Myocyte (in vitro differentiated cells): ENCODE measurements around the gene RARRES1. TPM values are rescaled to one million over a fixed set of nuclear protein-coding genes. Genes with fewer than 3 reads are reported as not detected.

ENCODE experiments used
- DNase-seq: peaks from one replicate; pipeline ENCODE4 v3.0.0-alpha.2; 2012; ENCODE audit warnings: low read depth
- total RNA-seq: library from RNA; depleted of rRNA; stranded (reverse); fragments of >200 nt; gene quantifications from 2 replicates; pipeline ENCODE4 v1.2.3, GENCODE V29; 2014

Gene RARRES1
- total RNA-seq, 1 donor from 2014 or later, result not detected

GRCh38 chr3:158735296-158736033 lies 3.2 kb upstream of the RARRES1 start:
- no peak for DNase-seq

- DNase-seq, result no peak
These were observed 1.4 kb upstream of the RARRES1 start for GRCh38 chr3:158733656-158734055.

- DNase-seq, result no peak
These were observed 571 bp upstream of the RARRES1 start for GRCh38 chr3:158732856-158733200.

- DNase-seq, result no peak
These were observed 771 bp downstream of the RARRES1 start for GRCh38 chr3:158731486-158731885.

GRCh38 chr3:158728851-158729250 lies 3.4 kb downstream of the RARRES1 start:
- DNase-seq, result no peak

- DNase-seq, result no peak
These were observed 4.2 kb downstream of the RARRES1 start for GRCh38 chr3:158728061-158728377.

GRCh38 chr3:158727206-158728060 lies 4.8 kb downstream of the RARRES1 start:
- DNase-seq, result peak; percentile 74

GRCh38 chr3:158725348-158726011 lies 6.8 kb downstream of the RARRES1 start:
- DNase-seq, result peak; percentile 59

GRCh38 chr3:158723991-158724390 lies 8.3 kb downstream of the RARRES1 start:
- no peak for DNase-seq

GRCh38 chr3:158722108-158722507 lies 10.1 kb downstream of the RARRES1 start:
- DNase-seq, result no peak

- peak; percentile 73 for DNase-seq
These were observed 13.6 kb downstream of the RARRES1 start for GRCh38 chr3:158718490-158719170.

GRCh38 chr3:158717576-158717975 lies 14.7 kb downstream of the RARRES1 start:
- no peak for DNase-seq

- no peak for DNase-seq
These were observed 19.2 kb downstream of the RARRES1 start for GRCh38 chr3:158713094-158713499.

- no peak for DNase-seq
These were observed 19.8 kb downstream of the RARRES1 start for GRCh38 chr3:158712443-158712842.

GRCh38 chr3:158711886-158712285 lies 20.4 kb downstream of the RARRES1 start:
- DNase-seq, result peak; percentile 49

GRCh38 chr3:158710601-158711000 lies 21.7 kb downstream of the RARRES1 start:
- DNase-seq, result no peak

GRCh38 chr3:158709666-158710083 lies 22.6 kb downstream of the RARRES1 start:
- peak; percentile 98 for DNase-seq

- no peak for DNase-seq
These were observed 28.7 kb downstream of the RARRES1 start for GRCh38 chr3:158703566-158703965.

GRCh38 chr3:158702815-158703481 lies 29.3 kb downstream of the RARRES1 start:
- no peak for DNase-seq

GRCh38 chr3:158701420-158702065 lies 30.7 kb downstream of the RARRES1 start:
- DNase-seq, result no peak
